Skin epidermis (tissue), 12 donors: ENCODE data around the gene TAPBPL.
A peak's percentile ranks its signal among the peaks of the same experiment; 100 is the strongest.
"Not testable (repeated sequence)": the region's sequence is repeated elsewhere in the genome, so short reads cannot be mapped to it uniquely, and the experiment has no call there.

Experiments
- H3K27ac ChIP-seq, 21 experiments: fragments of 200-600 bp; sonication (generic) in 11 of 21; one replicate each; pipeline ENCODE4 v1.5.0; 2020; ENCODE audit warnings: mild to moderate bottlenecking in 3 of 21, inconsistent platforms in 2 of 21, moderate library complexity in 2 of 21
- H3K4me3 ChIP-seq, 7 experiments: fragments of 200-600 bp; sonication (generic) in 2 of 7; one replicate each; pipeline ENCODE4 v1.5.0; 2020; ENCODE audit warnings: inconsistent platforms in 2 of 7, mild to moderate bottlenecking in 2 of 7, moderate library complexity in 1 of 7

TAPBPL gene

GRCh38 chr12:6459004-6459337 lies 7.1 kb downstream of the TAPBPL start:
- Histone ChIP-seq H3K4me3 (no peak overlapping the region), H3K27ac (peak overlapping the region in 4 of 21 experiments; percentile 3 to 51 (median 6))

GRCh38 chr12:6460751-6461371 lies 9.0 kb downstream of the TAPBPL start:
- Histone ChIP-seq H3K4me3 (no peak overlapping the region), H3K27ac (peak overlapping the region in 20 of 21 experiments; percentile 6 to 98 (median 75))

GRCh38 chr12:6461401-6462233 lies 9.8 kb downstream of the TAPBPL start:
- peak overlapping the region in 20 of 21 experiments; percentile 6 to 98 (median 75) for H3K27ac ChIP-seq
- no peak overlapping the region for H3K4me3 ChIP-seq

- Histone ChIP-seq H3K27ac (peak overlapping the region in 20 of 21 experiments; percentile 17 to 98 (median 75)), H3K4me3 (no peak overlapping the region)
Measured at GRCh38 chr12:6462234-6462995, 10.6 kb downstream of the TAPBPL start.

GRCh38 chr12:6463216-6463615 lies 11.4 kb downstream of the TAPBPL start:
- H3K27ac ChIP-seq = peak overlapping the region in 18 of 21 experiments; percentile 15 to 98 (median 75)
- no peak overlapping the region for H3K4me3 ChIP-seq

DNA sequence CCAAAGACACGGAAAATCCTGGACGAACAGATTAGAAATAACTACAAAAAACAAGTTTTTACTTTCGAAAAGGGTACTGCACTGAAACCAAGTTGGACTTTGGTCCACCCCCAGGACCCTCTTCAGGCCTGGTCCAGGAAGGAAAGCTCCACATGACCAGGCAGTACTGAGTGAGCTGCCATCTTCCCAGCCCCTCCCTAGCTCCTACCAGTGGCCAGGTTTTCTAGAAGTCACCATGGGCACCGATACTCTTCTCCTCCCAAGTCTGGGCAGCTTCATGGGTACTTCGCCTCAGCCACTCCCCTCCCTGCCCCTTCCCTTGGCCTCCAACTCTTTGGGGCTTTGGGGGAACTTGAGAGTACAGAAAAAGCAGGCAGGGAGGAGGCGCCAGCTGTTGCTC lies 12.0 kb downstream of the TAPBPL start:
- H3K4me3 ChIP-seq = no peak overlapping the region
- peak overlapping the region in 17 of 21 experiments; percentile 27 to 98 (median 75) for H3K27ac ChIP-seq

DNA sequence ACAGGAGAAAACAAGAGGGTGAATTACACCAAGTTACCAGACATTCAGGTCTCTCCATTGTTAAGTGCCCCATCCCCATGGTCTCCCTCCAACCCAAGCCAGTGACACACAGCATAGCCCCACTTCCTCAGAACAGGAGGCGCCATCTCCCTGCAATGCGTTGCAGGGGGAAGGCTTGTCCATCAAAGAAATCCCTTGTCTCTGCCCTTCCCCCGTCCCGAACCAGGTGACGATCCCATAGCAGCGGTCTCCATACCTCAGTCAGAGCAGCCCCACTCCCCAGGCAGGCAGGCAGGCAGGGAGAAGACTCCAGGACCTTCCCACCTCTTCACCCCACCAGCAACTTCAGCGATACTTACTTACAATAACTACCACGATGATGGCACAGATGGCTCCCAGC lies 12.7 kb downstream of the TAPBPL start:
- Histone ChIP-seq H3K27ac (peak overlapping the region in 10 of 21 experiments; percentile 28 to 98 (median 84)), H3K4me3 (no peak overlapping the region)

- peak overlapping the region in 1 of 21 experiments; percentile 47 for H3K27ac ChIP-seq
- H3K4me3 ChIP-seq = no peak overlapping the region
Measured at GRCh38 chr12:6465467-6466183, 13.8 kb downstream of the TAPBPL start.

DNA sequence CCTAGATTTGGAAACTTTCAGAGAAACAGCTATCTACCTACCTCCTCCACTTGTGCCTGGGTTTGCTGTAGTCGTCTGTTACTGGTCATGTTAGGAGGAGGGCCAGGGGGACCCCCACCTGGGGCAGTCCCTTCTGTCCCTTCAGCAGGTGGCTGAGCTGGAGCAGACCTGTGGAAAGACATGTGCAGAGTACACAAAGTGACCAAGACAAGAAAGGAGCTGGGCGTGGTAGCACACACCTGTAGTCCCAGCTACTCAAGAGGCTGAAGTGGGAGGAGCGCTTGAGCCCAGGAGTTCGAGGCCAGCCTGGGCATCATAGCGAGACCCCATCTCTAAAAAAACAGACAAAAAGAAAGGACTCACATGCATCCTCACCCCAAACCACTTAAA lies 14.3 kb downstream of the TAPBPL start:
- Histone ChIP-seq H3K4me3 (no peak overlapping the region), H3K27ac (peak overlapping the region in 1 of 21 experiments; percentile 47)

- peak overlapping the region in 1 of 21 experiments; percentile 47 for H3K27ac ChIP-seq
- not testable (repeated sequence) for H3K4me3 ChIP-seq
Measured at GRCh38 chr12:6466751-6467150, 14.9 kb downstream of the TAPBPL start.

- H3K4me3 ChIP-seq = not testable (repeated sequence)
- H3K27ac ChIP-seq = peak overlapping the region in 1 of 21 experiments; percentile 17
Measured at GRCh38 chr12:6467571-6468282, 15.9 kb downstream of the TAPBPL start.

- H3K4me3 ChIP-seq = no peak overlapping the region
- peak overlapping the region in 2 of 21 experiments; percentile 17 to 95 for H3K27ac ChIP-seq
Measured at GRCh38 chr12:6468283-6468575, 16.4 kb downstream of the TAPBPL start.

GRCh38 chr12:6469092-6469491 lies 17.2 kb downstream of the TAPBPL start:
- H3K4me3 ChIP-seq = peak overlapping the region in 4 of 7 experiments; percentile 51 to 73 (median 68)
- peak overlapping the region in 6 of 21 experiments; percentile 47 to 95 (median 84) for H3K27ac ChIP-seq

- Histone ChIP-seq H3K27ac (peak overlapping the region in 20 of 21 experiments; percentile 65 to 95 (median 83)), H3K4me3 (peak overlapping the region; percentile 48 to 76 (median 64))
Measured at GRCh38 chr12:6469609-6470374, 17.9 kb downstream of the TAPBPL start.

DNA sequence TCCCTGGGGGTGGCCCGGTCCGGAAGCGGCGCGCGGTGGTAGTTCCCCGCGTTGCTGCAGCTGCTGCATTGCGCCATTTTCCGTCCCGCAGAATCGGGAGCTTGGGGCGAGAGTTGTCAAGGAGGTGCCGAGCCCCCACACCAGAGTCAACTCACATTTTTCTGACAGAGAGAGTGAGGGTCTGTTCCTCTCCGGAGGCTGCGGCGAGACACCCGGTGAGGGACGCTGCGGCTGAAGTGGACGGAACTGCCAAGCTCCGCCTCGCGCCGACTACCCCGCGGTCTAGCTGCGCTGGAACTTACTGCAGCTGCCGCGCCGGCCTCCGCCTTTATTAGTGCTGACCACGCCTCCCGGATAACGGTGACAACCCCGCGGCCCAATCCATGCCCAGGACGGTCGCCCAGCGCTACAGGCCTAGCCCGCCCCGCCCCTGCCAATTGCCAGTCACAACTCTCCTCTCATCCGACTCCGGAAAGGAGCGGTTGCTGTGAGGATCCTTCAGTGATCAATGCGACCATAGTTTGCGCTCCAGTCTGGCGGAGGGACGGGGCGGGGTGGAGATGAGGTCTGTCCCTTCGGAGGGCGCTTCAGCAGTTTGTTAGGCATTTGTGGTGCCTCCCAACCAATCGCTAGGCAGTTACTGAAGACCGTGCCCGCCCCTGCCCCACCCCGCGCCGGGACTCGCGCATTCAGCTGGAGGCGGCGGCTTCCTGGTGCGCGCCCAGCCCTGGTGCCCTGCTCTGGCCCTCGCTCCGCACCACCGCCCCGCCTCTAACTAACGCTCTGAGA lies 18.7 kb downstream of the TAPBPL start, which contains the start of gene VAMP1:
Gene VAMP1 (minus strand): TSS at position 303 of the 789 bp plus-strand sequence. CDS start 146 bp downstream, at position 157.
- H3K27ac ChIP-seq = peak within 1 kb of the TSS in 20 of 21 experiments; percentile 65 to 95 (median 83)
- peak within 1 kb of the TSS; percentile 48 to 76 (median 64) for H3K4me3 ChIP-seq

- H3K27ac ChIP-seq = no peak overlapping the region
Measured at GRCh38 chr12:6471989-6472360, 20.1 kb downstream of the TAPBPL start.

DNA sequence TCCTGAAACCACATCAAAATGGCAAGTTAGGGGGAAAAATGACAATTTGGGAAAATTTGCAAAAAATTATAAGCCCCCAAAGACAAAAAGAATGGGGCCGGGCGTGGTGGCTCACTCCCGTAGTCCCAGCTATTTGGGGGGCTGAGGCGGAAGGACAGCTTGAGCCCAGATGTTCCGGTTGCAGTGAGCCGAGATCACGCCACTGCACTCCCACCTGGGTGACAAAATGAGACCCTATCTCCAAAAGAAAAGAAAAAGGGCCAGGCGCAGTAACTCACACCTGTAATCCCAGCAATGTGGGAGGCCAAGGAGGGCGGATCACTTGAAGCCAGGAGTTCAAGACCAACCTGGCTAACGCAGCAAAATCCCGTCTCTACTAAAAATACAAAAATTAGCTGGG lies 20.6 kb downstream of the TAPBPL start:
- H3K4me3 ChIP-seq = no peak overlapping the region
- H3K27ac ChIP-seq = no peak overlapping the region

More at GRCh38 chr12:6471989-6472360, 20.1 kb downstream of the TAPBPL start:
- H3K4me3 ChIP-seq = no peak overlapping the region
